Glutamatergic neuron (in vitro differentiated cells): ENCODE measurements around the gene KRTAP10-10. TPM values are rescaled to one million over a fixed set of nuclear protein-coding genes. Genes with fewer than 3 reads are reported as not detected.
"Not testable (repeated sequence)": the region's sequence is repeated elsewhere in the genome, so short reads cannot be mapped to it uniquely, and the experiment has no call there.

Experiments used
- DNase-seq: peaks from one replicate; pipeline ENCODE4 v3.0.0; 2022
- H3K27ac Mint-ChIP-seq: one replicate; pipeline ENCODE4 v1.8.0; 2020; ENCODE audit warnings: mild to moderate bottlenecking, mixed read lengths, inconsistent platforms; ENCODE audit not compliant: unreplicated experiment
- H3K27me3 Mint-ChIP-seq: one replicate; pipeline ENCODE4 v1.8.0; 2020; ENCODE audit warnings: mild to moderate bottlenecking, moderate library complexity, mixed read lengths, inconsistent platforms; ENCODE audit not compliant: unreplicated experiment
- H3K36me3 Mint-ChIP-seq: one replicate; pipeline ENCODE4 v1.8.0; 2020; ENCODE audit warnings: mild to moderate bottlenecking, mixed read lengths, inconsistent platforms; ENCODE audit not compliant: unreplicated experiment
- H3K4me1 Mint-ChIP-seq: one replicate; pipeline ENCODE4 v1.8.0; 2020; ENCODE audit warnings: mild to moderate bottlenecking, low read depth, mixed read lengths, inconsistent platforms; ENCODE audit not compliant: unreplicated experiment
- H3K4me3 Mint-ChIP-seq: one replicate; pipeline ENCODE4 v1.8.0; 2020; ENCODE audit warnings: mild to moderate bottlenecking, mixed read lengths, inconsistent platforms; ENCODE audit not compliant: unreplicated experiment
- H3K9me3 Mint-ChIP-seq: one replicate; pipeline ENCODE4 v1.8.0; 2020; ENCODE audit warnings: mild to moderate bottlenecking, moderate library complexity, mixed read lengths, inconsistent platforms; ENCODE audit not compliant: unreplicated experiment
- total RNA-seq: library from RNA; stranded (reverse); fragmentation: NEBNext Ultra II Directional; extraction: Animal tissue kit (Norgen Biotek cat#: 25700); gene quantifications from one replicate; pipeline ENCODE4 v1.2.1, GENCODE V29; 2021; ENCODE audit not compliant: unreplicated experiment
- TF ChIP-seq, protein P1 (sequence below): fragments of 200-600 bp; sonication (generic); IDR thresholded peaks from one replicate; pipeline ENCODE4 v1.5.0; 2021; ENCODE audit not compliant: partially characterized antibody, unreplicated experiment

Gene KRTAP10-10
- total RNA-seq, 1 donor from 2014 or later: not detected

DNA sequence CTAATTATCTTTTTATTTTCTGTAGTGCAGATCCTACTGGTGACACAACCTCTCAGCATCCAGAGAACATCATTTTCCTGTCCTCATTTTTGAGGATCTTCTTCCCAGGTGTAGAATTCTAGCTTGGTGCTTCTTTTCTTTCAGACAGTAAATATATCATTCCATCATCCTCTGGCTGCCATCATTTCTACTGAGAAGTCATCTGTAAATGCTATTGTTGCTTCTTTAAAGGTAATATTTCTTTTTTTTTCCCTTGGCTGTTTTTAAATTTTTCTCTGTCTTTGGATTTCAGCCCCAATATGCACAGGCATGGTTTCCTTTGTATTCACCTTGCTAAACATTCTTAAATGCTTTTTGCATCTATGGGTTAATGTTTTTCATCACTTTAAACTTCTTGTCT, 13.6 kb upstream of the KRTAP10-10 start:
- peaks cover 46% of the 10 kb centered on the region for H3K36me3 Mint-ChIP-seq
- no peaks in the 10 kb centered on the region for H3K27me3 Mint-ChIP-seq
- TF ChIP-seq, protein P1, sequence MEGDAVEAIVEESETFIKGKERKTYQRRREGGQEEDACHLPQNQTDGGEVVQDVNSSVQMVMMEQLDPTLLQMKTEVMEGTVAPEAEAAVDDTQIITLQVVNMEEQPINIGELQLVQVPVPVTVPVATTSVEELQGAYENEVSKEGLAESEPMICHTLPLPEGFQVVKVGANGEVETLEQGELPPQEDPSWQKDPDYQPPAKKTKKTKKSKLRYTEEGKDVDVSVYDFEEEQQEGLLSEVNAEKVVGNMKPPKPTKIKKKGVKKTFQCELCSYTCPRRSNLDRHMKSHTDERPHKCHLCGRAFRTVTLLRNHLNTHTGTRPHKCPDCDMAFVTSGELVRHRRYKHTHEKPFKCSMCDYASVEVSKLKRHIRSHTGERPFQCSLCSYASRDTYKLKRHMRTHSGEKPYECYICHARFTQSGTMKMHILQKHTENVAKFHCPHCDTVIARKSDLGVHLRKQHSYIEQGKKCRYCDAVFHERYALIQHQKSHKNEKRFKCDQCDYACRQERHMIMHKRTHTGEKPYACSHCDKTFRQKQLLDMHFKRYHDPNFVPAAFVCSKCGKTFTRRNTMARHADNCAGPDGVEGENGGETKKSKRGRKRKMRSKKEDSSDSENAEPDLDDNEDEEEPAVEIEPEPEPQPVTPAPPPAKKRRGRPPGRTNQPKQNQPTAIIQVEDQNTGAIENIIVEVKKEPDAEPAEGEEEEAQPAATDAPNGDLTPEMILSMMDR: no peak
- no peak overlapping the region for H3K4me3 Mint-ChIP-seq
- peaks cover 9% of the 10 kb centered on the region for H3K9me3 Mint-ChIP-seq
- H3K27ac Mint-ChIP-seq: no peak overlapping the region
- DNase-seq: no peak
- no peaks in the 10 kb centered on the region for H3K4me1 Mint-ChIP-seq

DNA sequence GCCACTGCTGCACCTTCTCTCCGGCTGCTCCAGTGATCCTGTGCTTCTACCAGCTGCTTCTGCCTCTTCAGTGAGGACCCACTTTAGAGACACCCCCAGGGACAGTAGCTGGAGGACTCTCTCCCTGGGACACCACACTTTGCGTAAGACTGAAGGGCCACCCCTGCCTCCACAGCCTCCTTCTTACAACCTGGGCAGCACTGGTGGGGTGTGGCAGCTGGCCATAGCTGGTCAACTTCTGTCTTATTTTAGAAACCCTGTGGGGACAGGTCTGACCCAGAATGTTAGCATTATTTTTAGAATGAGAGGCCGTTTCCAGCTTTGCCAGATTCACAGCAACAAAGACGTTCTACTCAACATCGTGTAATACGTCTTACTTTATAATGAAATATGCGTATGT, 11.4 kb upstream of the KRTAP10-10 start:
- Mint-ChIP-seq H3K9me3 (peaks cover 12% of the 10 kb centered on the region), H3K4me1 (peaks cover 2% of the 10 kb centered on the region), H3K27me3 (peaks cover 3% of the 10 kb centered on the region), H3K27ac (no peak overlapping the region), H3K36me3 (peaks cover 42% of the 10 kb centered on the region), H3K4me3 (no peak overlapping the region)
- no peak for DNase-seq
- TF ChIP-seq, protein P1: no peak

DNA sequence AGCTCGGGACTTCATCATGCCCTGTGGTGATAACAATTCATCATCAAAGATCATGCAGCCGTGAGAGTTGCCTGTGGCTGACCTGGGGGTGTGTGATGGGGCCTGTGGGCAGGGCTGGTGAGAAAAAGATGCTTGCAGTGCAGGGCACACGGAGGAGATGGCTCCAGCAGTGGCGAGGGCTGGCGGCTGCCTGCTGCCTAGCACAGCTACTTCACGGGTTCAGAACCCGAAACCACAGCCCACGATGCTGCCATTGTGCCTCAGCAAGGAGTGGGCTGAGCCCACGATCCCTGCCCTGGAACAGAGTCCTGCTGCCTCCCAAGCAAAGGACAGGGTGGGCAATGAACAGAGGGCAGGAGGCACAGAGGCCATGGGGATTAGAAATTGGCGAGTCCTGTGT, 10.9 kb upstream of the KRTAP10-10 start:
- no peak for DNase-seq
- H3K4me3 Mint-ChIP-seq: no peak overlapping the region
- peaks cover 2% of the 10 kb centered on the region for H3K4me1 Mint-ChIP-seq
- TF ChIP-seq, protein P1: no peak
- H3K27me3 Mint-ChIP-seq: peaks cover 3% of the 10 kb centered on the region
- H3K36me3 Mint-ChIP-seq: peaks cover 46% of the 10 kb centered on the region
- no peak overlapping the region for H3K27ac Mint-ChIP-seq
- peaks cover 14% of the 10 kb centered on the region for H3K9me3 Mint-ChIP-seq

DNA sequence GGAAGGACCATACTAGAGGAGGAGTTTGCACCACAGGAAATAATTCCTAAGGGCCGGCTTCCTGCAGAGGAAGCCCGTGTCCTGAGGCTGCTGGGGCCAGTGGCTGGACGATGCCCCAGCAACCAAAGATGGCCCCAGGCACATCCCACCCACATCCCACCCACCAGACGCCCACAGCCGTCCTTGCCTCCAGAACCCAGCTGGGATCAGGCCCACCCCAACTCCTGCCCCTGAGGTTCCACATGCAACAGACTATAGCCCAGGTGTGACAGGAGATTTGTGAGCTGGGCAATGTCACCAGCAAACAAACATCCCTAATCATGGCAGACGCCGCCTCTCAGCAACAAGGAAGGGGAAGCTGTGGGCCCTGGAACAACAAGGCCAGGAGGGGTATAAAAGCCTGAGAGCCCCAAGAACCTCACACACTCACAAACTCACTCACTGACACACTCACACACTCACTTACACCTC, 10.4 kb upstream of the KRTAP10-10 start, which contains the start of gene KRTAP10-9:
TSS of gene KRTAP10-9 (plus strand) at position 421 of the 471 bp plus-strand sequence. CDS start 79 bp downstream, outside the sequence.
- H3K36me3 Mint-ChIP-seq: peaks cover 50% of the 10 kb centered on the region
- H3K9me3 Mint-ChIP-seq: peaks cover 15% of the 10 kb centered on the region
- no peak within 1 kb of the TSS for H3K4me3 Mint-ChIP-seq
- no peak for DNase-seq
- TF ChIP-seq, protein P1: no peak
- peak within 1 kb of the TSS; percentile 22 for H3K27ac Mint-ChIP-seq
- H3K27me3 Mint-ChIP-seq: peaks cover 3% of the 10 kb centered on the region
- H3K4me1 Mint-ChIP-seq: peaks cover 2% of the 10 kb centered on the region

DNA sequence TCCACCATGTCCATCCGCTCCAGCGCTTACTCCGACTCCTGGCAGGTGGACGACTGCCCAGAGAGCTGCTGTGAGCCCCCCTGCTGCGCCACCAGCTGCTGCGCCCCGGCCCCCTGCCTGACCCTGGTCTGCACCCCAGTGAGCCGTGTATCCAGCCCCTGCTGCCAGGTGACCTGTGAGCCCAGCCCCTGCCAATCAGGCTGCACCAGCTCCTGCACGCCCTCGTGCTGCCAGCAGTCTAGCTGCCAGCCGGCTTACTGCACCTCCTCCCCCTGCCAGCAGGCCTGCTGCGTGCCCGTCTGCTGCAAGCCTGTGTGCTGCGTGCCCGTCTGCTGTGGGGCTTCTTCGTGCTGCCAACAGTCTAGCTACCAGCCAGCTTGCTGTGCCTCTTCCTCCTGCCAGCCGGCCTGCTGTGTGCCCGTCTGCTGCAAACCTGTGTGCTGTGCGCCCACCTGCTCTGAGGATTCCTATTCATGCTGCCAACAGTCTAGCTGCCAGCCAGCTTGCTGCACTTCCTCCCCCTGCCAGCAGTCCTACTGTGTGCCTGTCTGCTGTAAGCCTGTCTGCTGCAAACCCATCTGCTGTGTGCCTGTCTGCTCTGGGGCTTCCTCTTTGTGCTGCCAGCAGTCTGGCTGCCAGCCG, 9.9 kb upstream of the KRTAP10-10 start:
- Mint-ChIP-seq H3K36me3 (peaks cover 54% of the 10 kb centered on the region), H3K9me3 (peaks cover 16% of the 10 kb centered on the region), H3K27ac (peak overlapping the region; percentile 22)
- not testable (repeated sequence) for H3K4me3 Mint-ChIP-seq, H3K4me1 Mint-ChIP-seq, H3K27me3 Mint-ChIP-seq, DNase-seq

DNA sequence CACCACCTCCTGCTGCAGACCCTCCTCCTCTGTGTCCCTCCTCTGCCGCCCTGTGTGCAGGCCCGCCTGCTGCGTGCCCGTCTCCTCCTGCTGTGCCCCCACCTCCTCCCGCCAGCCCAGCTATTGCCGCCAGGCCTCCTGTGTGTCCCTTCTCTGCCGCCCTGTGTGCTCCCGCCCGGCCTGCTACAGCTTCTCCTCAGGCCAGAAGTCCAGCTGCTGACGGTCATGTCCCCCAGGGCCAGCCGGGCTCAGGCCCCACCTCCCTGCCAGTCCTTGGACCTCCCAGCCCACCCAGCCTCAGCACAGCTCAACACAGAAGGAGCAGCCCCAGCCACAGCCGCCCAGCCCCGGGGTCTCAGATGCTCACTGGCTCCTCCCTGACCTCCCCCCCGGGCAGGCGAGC, 9.3 kb upstream of the KRTAP10-10 start:
- Mint-ChIP-seq H3K9me3 (peaks cover 16% of the 10 kb centered on the region), H3K27ac (peak overlapping the region; percentile 22), H3K36me3 (peaks cover 50% of the 10 kb centered on the region)
- H3K27me3 Mint-ChIP-seq, H3K4me3 Mint-ChIP-seq, H3K4me1 Mint-ChIP-seq, DNase-seq: not testable (repeated sequence)
